ENCODE data around the gene BEST3. TPM values are rescaled to one million over a fixed set of nuclear protein-coding genes. Genes with fewer than 3 reads are reported as not detected.

BEST3 gene
- total and polyA plus RNA-seq, 5 experiments from 2014 or later: not detected

GRCh38 chr12:69655616-69656340 is 43.3 kb downstream of the BEST3 start:
- no peaks in the 10 kb centered on the region for H3K36me3 Mint-ChIP-seq

GRCh38 chr12:69653703-69654102 is 45.4 kb downstream of the BEST3 start:
- Mint-ChIP-seq H3K4me1 (no peaks in the 10 kb centered on the region), H3K4me3 (no peak overlapping the region), H3K9me3 (no peaks in the 10 kb centered on the region), H3K36me3 (no peaks in the 10 kb centered on the region), H3K27ac (no peak overlapping the region), H3K27me3 (peaks cover 4 to 12% (median 9%) of the 10 kb centered on the region in 5 donors)
- DNase-seq (no peak), ATAC-seq (no peak)
- POLR2A ChIA-PET: no interaction called here

More at GRCh38 chr12:69655616-69656340, 43.3 kb downstream of the BEST3 start:
- Mint-ChIP-seq H3K4me1 (no peaks in the 10 kb centered on the region), H3K9me3 (no peaks in the 10 kb centered on the region), H3K27me3 (peaks cover 2 to 26% (median 11%) of the 10 kb centered on the region in 5 donors), H3K27ac (no peak overlapping the region), H3K4me3 (no peak overlapping the region)
- POLR2A ChIA-PET: no interaction called here
- ATAC-seq (no peak), DNase-seq (no peak)

- H3K4me1 Mint-ChIP-seq: no peaks in the 10 kb centered on the region
- no peaks in the 10 kb centered on the region for H3K9me3 Mint-ChIP-seq
- no peak for DNase-seq
- POLR2A ChIA-PET: interaction anchor here (0.7 kb wide), 1 partner anchor 10 kb away, joined by 4 read pairs; no protein-coding TSS in a partner anchor
- no peak overlapping the region for H3K27ac Mint-ChIP-seq
- peaks cover 8 to 19% (median 10%) of the 10 kb centered on the region in 5 donors for H3K27me3 Mint-ChIP-seq
- H3K36me3 Mint-ChIP-seq: no peaks in the 10 kb centered on the region
- no peak for ATAC-seq
- no peak overlapping the region for H3K4me3 Mint-ChIP-seq
Observed at GRCh38 chr12:69651922-69652321, 47.2 kb downstream of the BEST3 start.

- no peaks in the 10 kb centered on the region for H3K9me3 Mint-ChIP-seq
- H3K27me3 Mint-ChIP-seq: peaks cover 5 to 15% (median 10%) of the 10 kb centered on the region in 5 donors
- no peaks in the 10 kb centered on the region for H3K36me3 Mint-ChIP-seq
- no peaks in the 10 kb centered on the region for H3K4me1 Mint-ChIP-seq
- no peak for DNase-seq
- H3K27ac Mint-ChIP-seq: no peak overlapping the region
- POLR2A ChIA-PET: no interaction called here
- H3K4me3 Mint-ChIP-seq: no peak overlapping the region
- no peak for ATAC-seq
Observed at GRCh38 chr12:69649529-69649928, 49.6 kb downstream of the BEST3 start.

GRCh38 chr12:69648476-69648875 is 50.6 kb downstream of the BEST3 start:
- Mint-ChIP-seq H3K9me3 (no peaks in the 10 kb centered on the region), H3K27ac (no peak overlapping the region), H3K4me3 (no peak overlapping the region), H3K27me3 (peaks cover 5 to 15% (median 10%) of the 10 kb centered on the region in 5 donors), H3K4me1 (no peaks in the 10 kb centered on the region), H3K36me3 (no peaks in the 10 kb centered on the region)
- no peak for ATAC-seq
- DNase-seq: no peak
- POLR2A ChIA-PET: no interaction called here

- no peak for ATAC-seq
- H3K4me1 Mint-ChIP-seq: no peaks in the 10 kb centered on the region
- no peak overlapping the region for H3K27ac Mint-ChIP-seq
- no peak overlapping the region for H3K4me3 Mint-ChIP-seq
- POLR2A ChIA-PET: no interaction called here
- H3K27me3 Mint-ChIP-seq: peaks cover 5 to 15% (median 10%) of the 10 kb centered on the region in 5 donors
- no peaks in the 10 kb centered on the region for H3K36me3 Mint-ChIP-seq
- H3K9me3 Mint-ChIP-seq: no peaks in the 10 kb centered on the region
- DNase-seq: no peak
Observed at GRCh38 chr12:69647178-69647577, 51.9 kb downstream of the BEST3 start.

- no peak overlapping the region for H3K4me3 Mint-ChIP-seq
- H3K36me3 Mint-ChIP-seq: no peaks in the 10 kb centered on the region
- H3K9me3 Mint-ChIP-seq: no peaks in the 10 kb centered on the region
- no peaks in the 10 kb centered on the region for H3K4me1 Mint-ChIP-seq
- no peak for DNase-seq
- peaks cover 3 to 13% (median 7%) of the 10 kb centered on the region in 5 donors for H3K27me3 Mint-ChIP-seq
- no peak overlapping the region for H3K27ac Mint-ChIP-seq
- POLR2A ChIA-PET: no interaction called here
- ATAC-seq: no peak
Observed at GRCh38 chr12:69645031-69645430, 54.1 kb downstream of the BEST3 start.

- peaks cover 0 to 1% (median under 1%) of the 10 kb centered on the region in 4 donors for H3K4me1 Mint-ChIP-seq
- H3K27me3 Mint-ChIP-seq: peaks cover 3 to 13% (median 7%) of the 10 kb centered on the region in 5 donors
- no peak overlapping the region for H3K4me3 Mint-ChIP-seq
- no peak for DNase-seq
- H3K27ac Mint-ChIP-seq: no peak overlapping the region
- no peaks in the 10 kb centered on the region for H3K36me3 Mint-ChIP-seq
- no peak for ATAC-seq
- POLR2A ChIA-PET: no interaction called here
- H3K9me3 Mint-ChIP-seq: no peaks in the 10 kb centered on the region
Observed at GRCh38 chr12:69644511-69644910, 54.6 kb downstream of the BEST3 start.

- ATAC-seq: no peak
- H3K9me3 Mint-ChIP-seq: no peaks in the 10 kb centered on the region
- H3K4me3 Mint-ChIP-seq: no peak overlapping the region
- no peak overlapping the region for H3K27ac Mint-ChIP-seq
- no peak for DNase-seq
- POLR2A ChIA-PET: no interaction called here
- H3K36me3 Mint-ChIP-seq: no peaks in the 10 kb centered on the region
- peaks cover 0 to 2% (median 1%) of the 10 kb centered on the region in 4 donors for H3K4me1 Mint-ChIP-seq
- H3K27me3 Mint-ChIP-seq: peaks cover 0 to 4% (median 0%) of the 10 kb centered on the region in 5 donors
Observed at GRCh38 chr12:69642531-69642930, 56.6 kb downstream of the BEST3 start.

GRCh38 chr12:69641546-69641945 is 57.6 kb downstream of the BEST3 start:
- H3K4me3 Mint-ChIP-seq: no peak overlapping the region
- H3K36me3 Mint-ChIP-seq: no peaks in the 10 kb centered on the region
- POLR2A ChIA-PET: interaction anchor here (0.6 kb wide), 1 partner anchor 10 kb away, joined by 4 read pairs; no protein-coding TSS in a partner anchor
- H3K4me1 Mint-ChIP-seq: peaks cover 0 to 2% (median 1%) of the 10 kb centered on the region in 4 donors
- H3K9me3 Mint-ChIP-seq: no peaks in the 10 kb centered on the region
- H3K27ac Mint-ChIP-seq: no peak overlapping the region
- DNase-seq (no peak), ATAC-seq (no peak)
- no peaks in the 10 kb centered on the region for H3K27me3 Mint-ChIP-seq

GRCh38 chr12:69639400-69640016 is 59.6 kb downstream of the BEST3 start:
- Mint-ChIP-seq H3K27ac (peak overlapping the region in 1 of 10 donors; percentile 80), H3K36me3 (no peaks in the 10 kb centered on the region), H3K4me1 (peaks cover 0 to 2% (median 1%) of the 10 kb centered on the region in 4 donors), H3K4me3 (no peak overlapping the region), H3K9me3 (no peaks in the 10 kb centered on the region), H3K27me3 (no peaks in the 10 kb centered on the region)
- ATAC-seq: peak; percentile 67 to 79
- DNase-seq: peak; percentile 22 to 72 (median 46)
- POLR2A ChIA-PET: no interaction called here

GRCh38 chr12:69633061-69633460 is 66.0 kb downstream of the BEST3 start:
- no peak for DNase-seq
- no peak for ATAC-seq
- Mint-ChIP-seq H3K4me1 (peaks cover 0 to 5% (median 3%) of the 10 kb centered on the region in 4 donors), H3K36me3 (no peaks in the 10 kb centered on the region), H3K9me3 (no peaks in the 10 kb centered on the region), H3K4me3 (no peak overlapping the region), H3K27ac (no peak overlapping the region), H3K27me3 (no peaks in the 10 kb centered on the region)
- POLR2A ChIA-PET: no interaction called here

- H3K9me3 Mint-ChIP-seq: no peaks in the 10 kb centered on the region
- no peaks in the 10 kb centered on the region for H3K36me3 Mint-ChIP-seq
- POLR2A ChIA-PET: no interaction called here
- H3K4me1 Mint-ChIP-seq: peaks cover 0 to 5% (median 3%) of the 10 kb centered on the region in 4 donors
- no peak for ATAC-seq
- DNase-seq: no peak
- H3K27ac Mint-ChIP-seq: no peak overlapping the region
- no peak overlapping the region for H3K4me3 Mint-ChIP-seq
- H3K27me3 Mint-ChIP-seq: no peaks in the 10 kb centered on the region
Observed at GRCh38 chr12:69630191-69630590, 68.9 kb downstream of the BEST3 start.

Data from naive thymus-derived CD8-positive, alpha-beta T cell (primary cell).